GM23338 (cell line): ENCODE results near the gene MAPK1. TPM values are rescaled to one million over a fixed set of nuclear protein-coding genes. Genes with fewer than 3 reads are reported as not detected.
"Not testable (repeated sequence)": the region's sequence is repeated elsewhere in the genome, so short reads cannot be mapped to it uniquely, and the experiment has no call there.

Source experiments
- ATAC-seq: fragments of 200-7000 bp; cut with Tn5 transposase; 3 replicates; pipeline ENCODE4 v1.9.1; 2020
- DNase-seq: peaks from one replicate; pipeline ENCODE4 v3.0.0-alpha.2; 2015; ENCODE audit warnings: low spot score
- H2AFZ ChIP-seq: fragments of 200-600 bp; sonication (generic); 2 replicates; pipeline ENCODE4 v1.8.0; 2016; ENCODE audit warnings: antibody characterized with exemption, mild to moderate bottlenecking, moderate library complexity
- H3F3A ChIP-seq: fragments of 200-600 bp; sonication (generic); replicated peaks from 2 replicates; pipeline ENCODE4 v1.8.0; 2017; ENCODE audit warnings: antibody characterized with exemption, mixed run types, low read depth
- H3K27ac ChIP-seq: fragments of 200-600 bp; sonication (generic); 2 replicates; pipeline ENCODE4 v1.6.1; 2016; ENCODE audit warnings: low read depth
- H3K27me3 ChIP-seq: fragments of 200-600 bp; sonication (generic); 2 replicates; pipeline ENCODE4 v1.8.0; 2016; ENCODE audit warnings: mild to moderate bottlenecking, mixed run types, moderate library complexity; ENCODE audit not compliant: insufficient read depth
- H3K36me3 ChIP-seq: fragments of 200-600 bp; sonication (generic); 2 replicates; pipeline ENCODE4 v1.8.0; 2016; ENCODE audit warnings: mild to moderate bottlenecking; ENCODE audit not compliant: insufficient read depth
- H3K4me1 ChIP-seq: fragments of 200-600 bp; sonication (generic); 2 replicates; pipeline ENCODE4 v1.8.0; 2016; ENCODE audit warnings: mild to moderate bottlenecking, moderate library complexity; ENCODE audit not compliant: insufficient read depth
- H3K4me2 ChIP-seq: fragments of 200-600 bp; sonication (generic); 2 replicates; pipeline ENCODE4 v1.7.1; 2017; ENCODE audit warnings: mixed run types
- H3K4me3 ChIP-seq: fragments of 200-600 bp; sonication (generic); 2 replicates; pipeline ENCODE4 v1.6.1; 2016; ENCODE audit warnings: mixed run types
- H3K79me2 ChIP-seq: fragments of 200-600 bp; sonication (generic); replicated peaks from 2 replicates; pipeline ENCODE4 v1.8.0; 2017; ENCODE audit warnings: mild to moderate bottlenecking; ENCODE audit not compliant: insufficient read depth
- H3K9me2 ChIP-seq: fragments of 200-600 bp; sonication (generic); 2 replicates; pipeline ENCODE4 v1.8.0; 2017; ENCODE audit not compliant: insufficient read depth
- H4K20me1 ChIP-seq: fragments of 200-600 bp; sonication (generic); replicated peaks from 2 replicates; pipeline ENCODE4 v1.8.0; 2017; ENCODE audit warnings: mild to moderate bottlenecking; ENCODE audit not compliant: insufficient read depth
- H3K27ac Mint-ChIP-seq: 2 replicates; pipeline ENCODE4 v1.8.0; 2020; ENCODE audit warnings: inconsistent platforms, mild to moderate bottlenecking, moderate library complexity, mixed read lengths
- H3K27me3 Mint-ChIP-seq: 3 replicates; pipeline ENCODE4 v1.8.0; 2022; ENCODE audit warnings: low read depth, mild to moderate bottlenecking, moderate library complexity, mixed read lengths, inconsistent platforms; ENCODE audit not compliant: insufficient read depth, poor library complexity
- H3K36me3 Mint-ChIP-seq: 3 replicates; pipeline ENCODE4 v1.8.0; 2021; ENCODE audit warnings: low read depth, mild to moderate bottlenecking, inconsistent platforms, moderate library complexity, mixed read lengths
- H3K4me1 Mint-ChIP-seq: 3 replicates; pipeline ENCODE4 v1.8.0; 2020; ENCODE audit warnings: mild to moderate bottlenecking, inconsistent platforms, mixed read lengths
- H3K4me3 Mint-ChIP-seq: 3 replicates; pipeline ENCODE4 v1.8.0; 2021; ENCODE audit warnings: moderate library complexity, mild to moderate bottlenecking, inconsistent platforms, mixed read lengths
- H3K9me3 Mint-ChIP-seq: 3 replicates; pipeline ENCODE4 v1.8.0; 2020; ENCODE audit warnings: moderate library complexity, mild to moderate bottlenecking, inconsistent platforms, mixed read lengths
- EZH2 ChIP-seq: fragments of 200-600 bp; sonication (generic); IDR thresholded peaks from one replicate; pipeline ENCODE4 v1.8.0; 2017; ENCODE audit warnings: antibody characterized with exemption, mild to moderate bottlenecking, low read depth; ENCODE audit not compliant: unreplicated experiment
- EZH2phosphoT487 ChIP-seq: fragments of 200-600 bp; sonication (generic); IDR thresholded peaks from one replicate; pipeline ENCODE4 v1.8.1; 2018; ENCODE audit warnings: antibody characterized with exemption; ENCODE audit not compliant: unreplicated experiment
- JUNB ChIP-seq: IDR thresholded peaks from one replicate; pipeline ENCODE4 v1.6.1; 2016; ENCODE audit warnings: antibody characterized with exemption; ENCODE audit not compliant: unreplicated experiment
- NANOG ChIP-seq: IDR thresholded peaks from 2 replicates; pipeline ENCODE4 v1.6.1; 2016; ENCODE audit warnings: antibody characterized with exemption, borderline replicate concordance
- ZNF114 ChIP-seq: fragments of 250-450 bp; sonication (Bioruptor Pico); IDR thresholded peaks from 2 replicates; pipeline ENCODE4 v1.5.0; 2020; ENCODE audit warnings: mild to moderate bottlenecking, moderate library complexity
- polyA plus RNA-seq: library from polyadenylated mRNA; unstranded; fragments of >200 nt; fragmentation: Nextera tagmentation; extraction: Ambion mirVana; gene quantifications from 2 replicates; pipeline ENCODE4 v1.2.1, GENCODE V29; 2016
- total RNA-seq: library from RNA; depleted of rRNA; stranded (reverse); fragments of >200 nt; shearing (Covaris generic); gene quantifications from 2 replicates; pipeline ENCODE4 v1.2.3, GENCODE V29; 2014
- TF ChIP-seq, protein P1 (sequence below): IDR thresholded peaks from 2 replicates; pipeline ENCODE4 v1.6.1; 2016; ENCODE audit warnings: antibody characterized with exemption
- TF ChIP-seq, protein P2 (sequence below), 2 experiments: fragments of 200-600 bp in 1 of 2; sonication (generic) in 1 of 2; conservative IDR thresholded peaks; 2 replicates each; pipeline versions ENCODE4 v1.5.1 to v1.6.1; 2016 to 2017; ENCODE audit warnings: antibody characterized with exemption in 2 of 2, low read depth in 2 of 2, mild to moderate bottlenecking in 2 of 2, moderate library complexity in 1 of 2

MAPK1 gene
- total and polyA plus RNA-seq, 2 experiments from 2014 or later = 17.4 to 77.5 TPM

DNA sequence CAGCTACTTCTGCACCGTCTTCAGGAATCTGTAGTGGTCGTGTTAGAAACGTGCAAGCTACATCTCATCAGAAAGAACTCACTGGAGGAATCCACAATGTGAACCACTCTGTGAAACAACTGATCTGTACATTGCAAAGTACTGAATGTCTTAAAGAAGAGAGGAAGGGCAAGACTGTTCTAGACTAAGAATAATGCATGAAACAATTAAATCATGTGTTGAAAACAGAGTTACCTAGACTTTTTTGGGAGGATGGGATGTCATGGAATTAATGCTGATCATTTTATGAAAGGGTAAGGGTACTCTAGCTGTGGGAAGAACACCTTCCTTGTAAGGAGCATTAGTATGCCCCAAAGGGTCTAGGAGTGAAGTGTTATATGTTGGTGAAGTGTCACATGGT, 71.2 kb downstream of the MAPK1 start:
- Mint-ChIP-seq H3K4me1 (no peaks in the 10 kb centered on the region), H3K27me3 (peaks cover 4% of the 10 kb centered on the region), H3K36me3 (peaks cover 48% of the 10 kb centered on the region), H3K27ac (no peak overlapping the region), H3K4me3 (no peak overlapping the region), H3K9me3 (no peaks in the 10 kb centered on the region)
- H3K4me1 ChIP-seq = no peaks in the 10 kb centered on the region
- H3K79me2 ChIP-seq = no peaks in the 10 kb centered on the region; the same call in 1 of the 2 replicates
- ATAC-seq (no peak), DNase-seq (no peak)
- no peaks in the 10 kb centered on the region for H3K27me3 ChIP-seq
- TF ChIP-seq EZH2 = no peak
- TF ChIP-seq, protein P1, sequence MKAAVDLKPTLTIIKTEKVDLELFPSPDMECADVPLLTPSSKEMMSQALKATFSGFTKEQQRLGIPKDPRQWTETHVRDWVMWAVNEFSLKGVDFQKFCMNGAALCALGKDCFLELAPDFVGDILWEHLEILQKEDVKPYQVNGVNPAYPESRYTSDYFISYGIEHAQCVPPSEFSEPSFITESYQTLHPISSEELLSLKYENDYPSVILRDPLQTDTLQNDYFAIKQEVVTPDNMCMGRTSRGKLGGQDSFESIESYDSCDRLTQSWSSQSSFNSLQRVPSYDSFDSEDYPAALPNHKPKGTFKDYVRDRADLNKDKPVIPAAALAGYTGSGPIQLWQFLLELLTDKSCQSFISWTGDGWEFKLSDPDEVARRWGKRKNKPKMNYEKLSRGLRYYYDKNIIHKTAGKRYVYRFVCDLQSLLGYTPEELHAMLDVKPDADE = no peak
- H4K20me1 ChIP-seq = peaks cover 23% of the 10 kb centered on the region
- no peak overlapping the region for H3K4me3 ChIP-seq
- no peaks in the 10 kb centered on the region for H3K9me2 ChIP-seq
- no peak overlapping the region for H2AFZ ChIP-seq
- H3K4me2 ChIP-seq = no peak overlapping the region
- no peak overlapping the region for H3K27ac ChIP-seq
- peaks cover 22% of the 10 kb centered on the region for H3K36me3 ChIP-seq
- H3F3A ChIP-seq = no peaks in the 10 kb centered on the region

DNA sequence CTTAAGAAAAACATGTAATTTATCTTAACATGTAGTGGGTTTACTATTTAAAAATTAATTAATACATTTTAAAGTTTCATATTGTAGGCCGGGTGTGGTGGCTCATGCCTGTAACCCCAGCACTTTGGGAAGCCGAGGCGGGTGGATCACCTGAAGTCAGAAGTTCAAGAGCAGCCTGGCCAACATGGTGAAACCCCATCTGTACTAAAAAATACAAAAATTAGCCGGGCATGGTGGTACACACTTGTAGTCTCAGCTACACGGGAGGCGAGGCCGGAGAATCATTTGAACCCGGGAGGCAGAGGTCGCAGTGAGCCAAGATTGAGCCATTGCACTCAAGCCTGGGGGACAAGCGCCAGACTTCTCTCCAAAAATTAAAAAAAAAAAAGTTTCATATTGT, 73.7 kb downstream of the MAPK1 start:
- H2AFZ ChIP-seq, H3K4me1 ChIP-seq, H3K27me3 Mint-ChIP-seq, H3K79me2 ChIP-seq, H3K4me3 Mint-ChIP-seq, H3K27ac ChIP-seq, H3K4me1 Mint-ChIP-seq, H3K27ac Mint-ChIP-seq, H3K4me2 ChIP-seq, H3K9me2 ChIP-seq, H3F3A ChIP-seq, H3K9me3 Mint-ChIP-seq, H3K4me3 ChIP-seq, ATAC-seq, H3K27me3 ChIP-seq, DNase-seq: not testable (repeated sequence)
- H3K36me3 ChIP-seq = peaks cover 18% of the 10 kb centered on the region; the same call in 1 of the 2 replicates
- H4K20me1 ChIP-seq = peaks cover 19% of the 10 kb centered on the region
- H3K36me3 Mint-ChIP-seq = peaks cover 29% of the 10 kb centered on the region

- Mint-ChIP-seq H3K36me3 (peaks cover 28% of the 10 kb centered on the region; the same call in 2 of the 3 replicates), H3K27me3 (peaks cover 1% of the 10 kb centered on the region), H3K4me1 (no peaks in the 10 kb centered on the region), H3K4me3 (no peak overlapping the region), H3K9me3 (no peaks in the 10 kb centered on the region), H3K27ac (no peak overlapping the region)
- no peaks in the 10 kb centered on the region for H3K4me1 ChIP-seq
- H3K4me3 ChIP-seq = no peak overlapping the region
- no peaks in the 10 kb centered on the region for H3F3A ChIP-seq
- H3K9me2 ChIP-seq = no peaks in the 10 kb centered on the region
- H3K27me3 ChIP-seq = no peaks in the 10 kb centered on the region
- DNase-seq = no peak
- H4K20me1 ChIP-seq = peaks cover 12% of the 10 kb centered on the region
- H3K79me2 ChIP-seq = no peaks in the 10 kb centered on the region
- H3K4me2 ChIP-seq = no peak overlapping the region
- no peak overlapping the region for H3K27ac ChIP-seq
- ATAC-seq = no peak
- H3K36me3 ChIP-seq = peaks cover 10% of the 10 kb centered on the region; the same call in 1 of the 2 replicates
- no peak overlapping the region for H2AFZ ChIP-seq
- TF ChIP-seq ZNF114 (no peak), JUNB (no peak), EZH2phosphoT487 (no peak), NANOG (no peak)
- TF ChIP-seq, protein P1 = no peak
- TF ChIP-seq, protein P2, sequence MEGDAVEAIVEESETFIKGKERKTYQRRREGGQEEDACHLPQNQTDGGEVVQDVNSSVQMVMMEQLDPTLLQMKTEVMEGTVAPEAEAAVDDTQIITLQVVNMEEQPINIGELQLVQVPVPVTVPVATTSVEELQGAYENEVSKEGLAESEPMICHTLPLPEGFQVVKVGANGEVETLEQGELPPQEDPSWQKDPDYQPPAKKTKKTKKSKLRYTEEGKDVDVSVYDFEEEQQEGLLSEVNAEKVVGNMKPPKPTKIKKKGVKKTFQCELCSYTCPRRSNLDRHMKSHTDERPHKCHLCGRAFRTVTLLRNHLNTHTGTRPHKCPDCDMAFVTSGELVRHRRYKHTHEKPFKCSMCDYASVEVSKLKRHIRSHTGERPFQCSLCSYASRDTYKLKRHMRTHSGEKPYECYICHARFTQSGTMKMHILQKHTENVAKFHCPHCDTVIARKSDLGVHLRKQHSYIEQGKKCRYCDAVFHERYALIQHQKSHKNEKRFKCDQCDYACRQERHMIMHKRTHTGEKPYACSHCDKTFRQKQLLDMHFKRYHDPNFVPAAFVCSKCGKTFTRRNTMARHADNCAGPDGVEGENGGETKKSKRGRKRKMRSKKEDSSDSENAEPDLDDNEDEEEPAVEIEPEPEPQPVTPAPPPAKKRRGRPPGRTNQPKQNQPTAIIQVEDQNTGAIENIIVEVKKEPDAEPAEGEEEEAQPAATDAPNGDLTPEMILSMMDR (conservative IDR thresholded peaks at IDR 0.05; ENCODE audit: low read depth in 2 of 2) = no peak
These were observed 75.5 kb downstream of the MAPK1 start for GRCh38 chr22:21791635-21792625.
